GM13977 (cell line): ENCODE data around the gene BRINP1.

Experiments
- DNase-seq: peaks from one replicate; pipeline ENCODE4 v3.0.0; 2012; ENCODE audit warnings: low spot score
- in situ Hi-C: fragments of 300-500 bp; cut with MboI; formaldehyde crosslinking; loops from one replicate; pipeline ENCODE4 v1.12.0; 2022; ENCODE audit warnings: low sequenced_read_pairs, low pct_unique_long_range_greater_than_20kb, mixed read lengths, inconsistent platforms; ENCODE audit not compliant: unreplicated experiment
- TF ChIP-seq, protein P1 (sequence below): IDR thresholded peaks from 2 replicates; pipeline ENCODE4 v1.5.1; 2012; ENCODE audit warnings: mild to moderate bottlenecking, control low read depth; ENCODE audit not compliant: insufficient read depth; ENCODE audit errors: extremely low read depth, missing control alignments

Gene BRINP1

DNA sequence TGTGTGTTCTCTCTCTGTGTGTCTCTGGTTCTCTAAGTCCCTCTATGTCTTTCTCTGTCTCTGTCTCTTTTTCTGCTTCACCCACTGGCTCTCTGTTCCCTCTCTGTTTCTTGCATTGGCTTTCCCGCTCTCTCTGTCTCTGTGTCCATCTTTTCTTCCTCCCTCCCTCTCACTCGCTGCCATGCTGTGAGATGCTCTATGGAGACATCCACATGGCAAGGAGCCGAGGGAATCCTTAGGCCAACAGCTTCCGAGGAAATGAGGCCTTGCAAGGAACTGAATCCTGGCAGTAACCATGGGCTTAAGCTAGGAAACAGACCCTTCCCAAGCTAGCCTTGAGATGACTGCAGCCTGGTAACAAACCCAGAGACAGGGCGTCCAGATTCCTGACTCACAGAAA is 117.3 kb downstream of the BRINP1 start:
- DNase-seq: no peak
- in situ Hi-C loops: no loop called here
- TF ChIP-seq, protein P1, sequence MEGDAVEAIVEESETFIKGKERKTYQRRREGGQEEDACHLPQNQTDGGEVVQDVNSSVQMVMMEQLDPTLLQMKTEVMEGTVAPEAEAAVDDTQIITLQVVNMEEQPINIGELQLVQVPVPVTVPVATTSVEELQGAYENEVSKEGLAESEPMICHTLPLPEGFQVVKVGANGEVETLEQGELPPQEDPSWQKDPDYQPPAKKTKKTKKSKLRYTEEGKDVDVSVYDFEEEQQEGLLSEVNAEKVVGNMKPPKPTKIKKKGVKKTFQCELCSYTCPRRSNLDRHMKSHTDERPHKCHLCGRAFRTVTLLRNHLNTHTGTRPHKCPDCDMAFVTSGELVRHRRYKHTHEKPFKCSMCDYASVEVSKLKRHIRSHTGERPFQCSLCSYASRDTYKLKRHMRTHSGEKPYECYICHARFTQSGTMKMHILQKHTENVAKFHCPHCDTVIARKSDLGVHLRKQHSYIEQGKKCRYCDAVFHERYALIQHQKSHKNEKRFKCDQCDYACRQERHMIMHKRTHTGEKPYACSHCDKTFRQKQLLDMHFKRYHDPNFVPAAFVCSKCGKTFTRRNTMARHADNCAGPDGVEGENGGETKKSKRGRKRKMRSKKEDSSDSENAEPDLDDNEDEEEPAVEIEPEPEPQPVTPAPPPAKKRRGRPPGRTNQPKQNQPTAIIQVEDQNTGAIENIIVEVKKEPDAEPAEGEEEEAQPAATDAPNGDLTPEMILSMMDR: no peak

DNA sequence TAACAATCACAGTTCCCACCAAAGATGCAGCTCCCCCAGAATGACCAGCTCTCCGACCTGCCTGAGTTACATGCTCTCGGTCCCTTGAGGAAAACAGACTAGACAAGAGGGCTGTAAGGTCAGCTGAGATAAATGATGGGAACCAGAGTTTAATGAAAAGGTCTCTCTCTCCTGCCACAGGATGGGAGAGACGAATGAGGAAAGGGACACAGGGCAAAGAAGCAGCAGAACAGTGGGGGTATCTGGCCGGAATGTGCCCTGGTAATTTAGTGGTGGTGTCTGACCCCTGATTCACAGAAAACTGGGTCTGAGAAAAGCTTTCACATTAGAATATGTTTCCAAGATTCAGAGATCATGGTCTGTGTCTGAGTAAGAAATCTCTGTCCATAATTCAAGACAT is 118.5 kb downstream of the BRINP1 start:
- TF ChIP-seq, protein P1: no peak
- no peak for DNase-seq
- in situ Hi-C loops: no loop called here

DNA sequence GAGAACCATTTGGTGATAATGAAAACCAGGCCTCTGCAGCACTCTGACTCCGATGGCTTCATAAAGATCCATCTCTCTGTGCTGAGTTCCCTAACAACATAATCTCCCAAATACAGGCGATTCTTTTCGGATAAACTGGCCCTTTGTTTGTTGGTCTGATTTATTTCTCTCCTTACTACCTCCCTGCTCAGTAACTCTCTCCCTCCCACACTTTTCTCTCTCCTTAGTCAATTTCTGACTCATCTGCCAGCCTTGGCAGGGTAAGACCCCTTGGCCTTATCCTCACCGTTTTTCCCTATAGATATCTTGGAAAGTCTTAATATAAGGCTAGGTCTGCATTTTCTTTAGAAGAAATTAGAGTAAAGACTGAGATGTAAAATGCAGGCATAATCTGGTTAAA is 128.7 kb downstream of the BRINP1 start:
- TF ChIP-seq, protein P1: no peak
- in situ Hi-C loops: no loop called here
- DNase-seq: no peak

DNA sequence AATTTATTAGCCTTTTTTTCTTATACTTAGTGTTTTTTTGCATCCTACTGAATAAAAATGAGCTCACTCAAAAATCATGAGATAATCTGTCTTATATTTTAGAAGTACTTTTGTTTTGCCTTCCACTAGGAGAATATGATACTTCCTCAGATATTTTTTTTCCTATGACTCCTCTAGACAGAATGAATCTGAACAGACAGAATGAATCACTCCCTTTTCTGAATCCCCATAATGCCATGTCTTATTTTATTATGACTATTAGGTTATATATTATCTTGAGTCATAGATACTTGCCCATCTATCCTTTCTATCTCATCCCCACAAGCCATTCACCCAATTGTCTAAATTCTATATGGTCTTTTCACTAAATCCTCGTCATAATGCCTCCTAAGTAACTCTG is 134.6 kb downstream of the BRINP1 start:
- in situ Hi-C loops: no loop called here
- TF ChIP-seq, protein P1: no peak
- no peak for DNase-seq

DNA sequence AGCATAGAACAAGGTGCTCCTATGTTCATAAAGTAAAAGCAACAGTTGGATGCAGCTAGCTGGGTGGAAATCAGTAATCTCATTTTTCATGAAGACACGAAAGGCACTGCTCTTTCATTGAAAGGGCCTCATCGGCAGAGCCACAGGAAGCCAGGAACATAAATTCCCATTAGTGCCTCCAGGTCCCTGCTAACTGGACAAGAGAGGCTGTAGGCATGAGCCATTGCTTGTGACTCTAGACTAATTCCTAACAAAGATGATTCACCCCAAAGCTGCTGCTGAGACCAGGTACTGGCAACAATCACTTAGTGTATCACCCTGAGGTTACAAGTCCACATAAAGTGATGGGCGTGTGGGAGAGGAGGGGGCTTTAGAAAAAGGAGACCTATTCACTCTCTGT is 141.8 kb downstream of the BRINP1 start:
- TF ChIP-seq, protein P1: no peak
- in situ Hi-C loops: no loop called here
- no peak for DNase-seq

DNA sequence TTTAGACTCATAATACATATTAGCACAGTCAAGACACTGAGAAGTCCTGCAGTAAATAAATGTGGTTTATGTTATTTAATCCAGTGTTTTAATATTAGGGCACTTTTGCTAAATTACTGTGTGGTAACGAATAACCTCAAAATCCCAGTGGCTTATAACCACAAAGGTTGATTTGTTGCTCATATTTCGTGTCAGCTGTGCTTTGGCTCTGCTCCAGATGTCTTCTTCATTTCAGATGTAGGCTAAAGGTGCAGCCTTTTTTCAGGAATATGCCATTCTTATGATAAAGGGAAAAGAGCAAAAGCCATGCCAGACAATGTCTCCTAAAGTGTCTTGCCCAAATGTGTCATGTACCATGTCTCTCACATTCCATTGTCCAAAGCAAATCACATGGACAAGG is 144.8 kb downstream of the BRINP1 start:
- in situ Hi-C loops: no loop called here
- TF ChIP-seq, protein P1: no peak
- no peak for DNase-seq

DNA sequence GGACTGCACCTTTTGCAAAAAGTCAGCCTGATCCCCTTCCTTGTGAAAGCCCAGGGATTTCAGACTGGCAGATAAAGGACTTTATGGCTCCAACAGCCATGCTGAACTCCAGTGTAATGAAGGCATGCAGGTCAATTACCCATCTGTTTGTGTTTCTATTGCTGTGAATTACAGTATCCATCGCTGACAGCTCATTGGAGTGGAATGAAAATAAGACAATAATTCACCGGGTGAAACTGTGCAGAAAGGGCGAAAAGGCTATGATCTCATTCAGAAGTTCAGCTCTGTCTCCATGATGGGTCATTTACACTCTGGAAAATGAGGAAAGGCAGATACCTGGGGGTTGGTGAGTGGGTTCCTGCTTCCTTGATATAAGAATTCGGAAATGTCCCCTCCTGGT is 148.0 kb downstream of the BRINP1 start:
- DNase-seq: no peak
- in situ Hi-C loops: no loop called here
- TF ChIP-seq, protein P1: no peak
